SK-N-SH (cell line): ENCODE data around the gene PIP5K1C. TPM values are rescaled to one million over a fixed set of nuclear protein-coding genes. Genes with fewer than 3 reads are reported as not detected.
A peak's percentile ranks its signal among the peaks of the same experiment; 100 is the strongest.

Experiments
- CTCF ChIA-PET: fragments of 300-600, 350-600 bp; formaldehyde crosslinking; extraction: SDS; loops from one replicate; lab custom pipeline; 2021; lab: Yijun Ruan, JAX
- POLR2A ChIA-PET: fragments of 350-600 bp; sonication (Branson Sonifier 250); formaldehyde crosslinking; extraction: SDS; loops from one replicate; lab custom pipeline; 2020; ENCODE audit warnings: antibody characterized with exemption, inconsistent platforms; lab: Yijun Ruan, JAX
- DNase-seq: peaks from one replicate; pipeline ENCODE4 v3.0.0; 2012
- H2AFZ ChIP-seq: fragments of 200-600 bp; sonication (generic); 2 replicates; pipeline ENCODE4 v1.8.1; 2016; ENCODE audit warnings: antibody characterized with exemption, mild to moderate bottlenecking, low read depth
- H3F3A ChIP-seq: fragments of 200-600 bp; sonication (generic); replicated peaks from 2 replicates; pipeline ENCODE3; 2016; ENCODE audit warnings: antibody characterized with exemption, mild to moderate bottlenecking; ENCODE audit not compliant: insufficient read depth
- H3K27ac ChIP-seq, 2 experiments: fragments of 200-500 bp in 1 of 2; fragments of 200-600 bp in 1 of 2; sonication (Bioruptor generic) in 1 of 2; sonication (generic), shearing (Covaris generic) in 1 of 2; 2 replicates each; pipeline versions ENCODE4 v1.5.1 to v1.6.1; 2014 to 2016; ENCODE audit warnings: low read depth in 2 of 2, inconsistent platforms in 1 of 2, low read length in 1 of 2, mild to moderate bottlenecking in 1 of 2, mixed read lengths in 1 of 2
- H3K27me3 ChIP-seq: fragments of 200-600 bp; sonication (generic), shearing (Covaris generic); 2 replicates; pipeline ENCODE4 v1.6.1; 2016; ENCODE audit warnings: mixed run types; ENCODE audit not compliant: insufficient read depth
- H3K36me3 ChIP-seq, 2 experiments: fragments of 200-500 bp in 1 of 2; fragments of 200-600 bp in 1 of 2; sonication (Bioruptor generic) in 1 of 2; sonication (generic) in 1 of 2; replicated peaks in 1 of 2; 2 replicates each; pipeline versions ENCODE3 to v1.5.1; 2014 to 2016; ENCODE audit warnings: low read length in 1 of 2, mild to moderate bottlenecking in 1 of 2; ENCODE audit not compliant: insufficient read depth in 2 of 2, control insufficient read depth in 1 of 2
- H3K4me1 ChIP-seq, 2 experiments: fragments of 200-500 bp in 1 of 2; fragments of 200-600 bp in 1 of 2; sonication (Bioruptor generic) in 1 of 2; sonication (generic), shearing (Covaris generic) in 1 of 2; 2 replicates each; pipeline versions ENCODE4 v1.5.1 to v1.6.1; 2014 to 2016; ENCODE audit warnings: low read depth in 1 of 2, low read length in 1 of 2, mixed run types in 1 of 2; ENCODE audit not compliant: insufficient read depth in 2 of 2, control insufficient read depth in 1 of 2
- H3K4me2 ChIP-seq: fragments of 200-600 bp; sonication (generic), shearing (Covaris generic); 2 replicates; pipeline ENCODE4 v1.6.1; 2017; ENCODE audit warnings: mixed run types
- H3K4me3 ChIP-seq, 2 experiments: fragments of 200-500 bp in 1 of 2; fragments of 200-600 bp in 1 of 2; sonication (Bioruptor generic) in 1 of 2; sonication (generic), shearing (Covaris generic) in 1 of 2; 2 replicates each; pipeline versions ENCODE4 v1.5.1 to v1.8.1; 2014 to 2016; ENCODE audit warnings: low read depth in 2 of 2, inconsistent platforms in 1 of 2, low read length in 1 of 2, mild to moderate bottlenecking in 1 of 2, mixed read lengths in 1 of 2, moderate library complexity in 1 of 2
- H3K79me2 ChIP-seq: fragments of 200-600 bp; sonication (generic); 2 replicates; pipeline ENCODE4 v1.8.1; 2017; ENCODE audit warnings: mild to moderate bottlenecking; ENCODE audit not compliant: insufficient read depth
- H3K9ac ChIP-seq: fragments of 200-600 bp; sonication (generic); 2 replicates; pipeline ENCODE4 v1.6.1; 2017; ENCODE audit warnings: mixed run types
- H3K9me2 ChIP-seq: fragments of 200-600 bp; sonication (generic); 2 replicates; pipeline ENCODE4 v1.6.1; 2017; ENCODE audit warnings: mixed run types
- H3K9me3 ChIP-seq: fragments of 200-600 bp; sonication (generic); 2 replicates; pipeline ENCODE4 v1.6.1; 2017; ENCODE audit warnings: mixed run types, mild to moderate bottlenecking, moderate library complexity
- H4K20me1 ChIP-seq: fragments of 200-600 bp; sonication (generic); 2 replicates; pipeline ENCODE4 v1.6.1; 2017; ENCODE audit warnings: mild to moderate bottlenecking, mixed run types; ENCODE audit not compliant: insufficient read depth
- EP300 ChIP-seq, 2 experiments: IDR thresholded peaks; 2 replicates each; pipeline versions ENCODE4 v1.4.0 to v1.6.1; 2012; ENCODE audit warnings: borderline replicate concordance in 1 of 2, low read depth in 1 of 2, low read length in 1 of 2
- FOSL2 ChIP-seq: IDR thresholded peaks from 2 replicates; pipeline ENCODE4 v1.4.0; 2012; ENCODE audit warnings: low read depth, mild to moderate bottlenecking, moderate library complexity, borderline replicate concordance
- FOXM1 ChIP-seq: IDR thresholded peaks from 2 replicates; pipeline ENCODE4 v1.4.0; 2012; ENCODE audit warnings: low read depth, mild to moderate bottlenecking
- IRF3 ChIP-seq: fragments of 150-350 bp; IDR thresholded peaks from 2 replicates; pipeline ENCODE4 v1.6.1; 2016; ENCODE audit warnings: mild to moderate bottlenecking, low read depth, low read length
- JUND ChIP-seq: IDR thresholded peaks from 2 replicates; pipeline ENCODE4 v1.4.0; 2012
- MEF2A ChIP-seq: IDR thresholded peaks from 2 replicates; pipeline ENCODE4 v1.4.0; 2012; ENCODE audit warnings: low read depth, borderline replicate concordance
- MXI1 ChIP-seq: IDR thresholded peaks from 2 replicates; pipeline ENCODE4 v1.6.1; 2012; ENCODE audit warnings: mild to moderate bottlenecking, low read depth, low read length, improper control_type of control experiment
- NFIC ChIP-seq: IDR thresholded peaks from 2 replicates; pipeline ENCODE4 v1.4.0; 2012; ENCODE audit warnings: borderline replicate concordance
- PBX3 ChIP-seq: IDR thresholded peaks from 2 replicates; pipeline ENCODE4; 2012
- RCOR1 ChIP-seq: fragments of 150-350 bp; IDR thresholded peaks from 2 replicates; pipeline ENCODE4 v1.6.1; 2017; ENCODE audit warnings: antibody characterized with exemption, low read length
- SIN3A ChIP-seq: IDR thresholded peaks from 2 replicates; pipeline ENCODE4 v1.6.1; 2012; ENCODE audit warnings: low read depth, mild to moderate bottlenecking, low read length, moderate library complexity, borderline replicate concordance
- SMC3 ChIP-seq: IDR thresholded peaks from 2 replicates; pipeline ENCODE4 v1.6.1; 2012; ENCODE audit warnings: low read depth, low read length, improper control_type of control experiment
- TCF12 ChIP-seq: IDR thresholded peaks from 2 replicates; pipeline ENCODE4 v1.4.0; 2012
- WGBS: methylation state at CpG from one replicate; pipeline ENCODE4 v1.1.6; 2017; ENCODE audit warnings: low lambda C conversion rate; 5-methylcytosine and 5-hydroxymethylcytosine counted together
- polyA plus RNA-seq, 3 experiments: library from polyadenylated mRNA; depleted of rRNA; stranded (reverse); fragments of >200 nt; gene quantifications; 2 replicates each; pipeline ENCODE4 v1.2.3, GENCODE V29; 2012

The PIP5K1C gene
- polyA plus RNA-seq, 1 of the 3 experiments (the other 2 are of a cell fraction) = 12.3 TPM

- 96% methylated on average over 11 of the region's 25 CpGs for WGBS
- Histone ChIP-seq H3K27me3 (no peaks in the 10 kb centered on the region), H3K79me2 (peaks cover 78% of the 10 kb centered on the region), H3F3A (no peaks in the 10 kb centered on the region), H3K4me3 (no peak overlapping the region), H3K9ac (no peak overlapping the region)
- TF ChIP-seq EP300 (IDR thresholded peaks at IDR 0.05; ENCODE audit: borderline replicate concordance in 1 of 2, low read depth in 1 of 2, low read length in 1 of 2) (no peak), SMC3 (no peak), FOXM1 (no peak), FOSL2 (no peak), NFIC (no peak), RCOR1 (no peak), JUND (no peak), SIN3A (no peak), MEF2A (no peak)
- TF ChIP-seq, all 33 proteins: peak for 0
- Histone ChIP-seq H3K36me3 (no peaks in the 10 kb centered on the region), H3K27ac (no peak overlapping the region), H3K4me1 (peaks cover 0 to 14% of the 10 kb centered on the region in 2 experiments; a peak in 1 of 4 replicates), H3K9me3 (no peaks in the 10 kb centered on the region), H4K20me1 (peaks cover 71% of the 10 kb centered on the region), H2AFZ (no peak overlapping the region), H3K4me2 (no peak overlapping the region), H3K9me2 (no peaks in the 10 kb centered on the region)
- ChIA-PET POLR2A (no interaction called here), CTCF (interaction anchor here (0.9 to 1.4 kb wide), 2 partner anchors 16 to 30 kb away, joined by 3 read pairs; no protein-coding TSS in a partner anchor)
- DNase-seq = no peak
These were observed 5.0 kb downstream of the PIP5K1C start for GRCh38 chr19:3695124-3695733.

- Histone ChIP-seq H3K9me3 (no peaks in the 10 kb centered on the region), H2AFZ (no peak overlapping the region), H3K27me3 (no peaks in the 10 kb centered on the region), H3K9ac (no peak overlapping the region), H3K4me3 (no peak overlapping the region), H3F3A (no peaks in the 10 kb centered on the region), H3K4me1 (peaks cover 0 to 14% of the 10 kb centered on the region in 2 experiments; a peak in 1 of 4 replicates), H3K79me2 (peaks cover 80% of the 10 kb centered on the region), H3K27ac (no peak overlapping the region)
- 98% methylated on average over 35 of the region's 42 CpGs for WGBS
- ChIA-PET CTCF (interaction anchor here (0.9 kb wide), 1 partner anchor 29 kb away, joined by 3 read pairs; no protein-coding TSS in a partner anchor), POLR2A (no interaction called here)
- no peak for TF ChIP-seq MXI1
- no peak for TF ChIP-seq PBX3
- TF ChIP-seq IRF3 = no peak
- no peak for TF ChIP-seq TCF12
- TF ChIP-seq NFIC = no peak
- TF ChIP-seq, all 33 proteins: peak for 0
- Histone ChIP-seq H3K36me3 (no peaks in the 10 kb centered on the region), H3K4me2 (no peak overlapping the region), H3K9me2 (no peaks in the 10 kb centered on the region), H4K20me1 (peaks cover 75% of the 10 kb centered on the region)
- DNase-seq = peak; percentile 22
These were observed 5.7 kb downstream of the PIP5K1C start for GRCh38 chr19:3694361-3695123.
